Osteoblast (primary cell): Measurements from ENCODE around the gene MISP3. TPM values are rescaled to one million over a fixed set of nuclear protein-coding genes. Genes with fewer than 3 reads are reported as not detected.
"Not testable (repeated sequence)": the region's sequence is repeated elsewhere in the genome, so short reads cannot be mapped to it uniquely, and the experiment has no call there.

Experiments
- DNase-seq: peaks from one replicate; pipeline ENCODE4 v3.0.0; 2011; ENCODE audit warnings: low spot score, mixed read lengths; ENCODE audit not compliant: insufficient read length; ENCODE audit errors: missing footprints
- H2AFZ ChIP-seq: 2 replicates; pipeline ENCODE4 v1.6.0; 2011; ENCODE audit warnings: mild to moderate bottlenecking, low read length
- H3K27ac ChIP-seq: 2 replicates; pipeline ENCODE4 v1.5.1; 2011; ENCODE audit warnings: mild to moderate bottlenecking, low read depth, low read length, moderate library complexity
- H3K27me3 ChIP-seq: 2 replicates; pipeline ENCODE4 v1.6.0; 2012; ENCODE audit warnings: mild to moderate bottlenecking, control low read depth, inconsistent platforms, low read length, moderate library complexity; ENCODE audit not compliant: insufficient read depth
- H3K36me3 ChIP-seq: 2 replicates; pipeline ENCODE4 v1.5.1; 2011; ENCODE audit warnings: mild to moderate bottlenecking, low read length, control low read depth, moderate library complexity; ENCODE audit not compliant: insufficient read depth
- H3K4me1 ChIP-seq: 2 replicates; pipeline ENCODE4 v1.5.1; 2011; ENCODE audit warnings: mild to moderate bottlenecking, low read length, control low read depth, moderate library complexity; ENCODE audit not compliant: insufficient read depth
- H3K4me2 ChIP-seq: 2 replicates; pipeline ENCODE4 v1.6.0; 2011; ENCODE audit warnings: mild to moderate bottlenecking, low read length; ENCODE audit not compliant: insufficient read depth
- H3K4me3 ChIP-seq: fragments of 200-600 bp; sonication (generic); 3 replicates; pipeline ENCODE4 v1.5.1; 2012; ENCODE audit warnings: mild to moderate bottlenecking, low read length, inconsistent platforms; ENCODE audit not compliant: insufficient read depth
- H3K79me2 ChIP-seq: 2 replicates; pipeline ENCODE4 v1.6.0; 2012; ENCODE audit warnings: mild to moderate bottlenecking, low read length, control low read depth, inconsistent platforms; ENCODE audit not compliant: insufficient read depth
- H3K9me3 ChIP-seq: 2 replicates; pipeline ENCODE4 v1.5.1; 2011; ENCODE audit warnings: low read depth, low read length, control low read depth
- H4K20me1 ChIP-seq: 2 replicates; pipeline ENCODE4 v1.6.0; 2012; ENCODE audit warnings: mild to moderate bottlenecking, low read length, control low read depth; ENCODE audit not compliant: insufficient read depth
- CTCF ChIP-seq: IDR thresholded peaks from 2 replicates; pipeline ENCODE4 v1.5.1; 2011; ENCODE audit warnings: mild to moderate bottlenecking, low read depth, low read length, moderate library complexity; ENCODE audit errors: extremely low read depth
- total RNA-seq: library from RNA; depleted of rRNA; stranded (reverse); fragments of >200 nt; gene quantifications from 2 replicates; pipeline ENCODE4 v1.2.3, GENCODE V29; 2012

The MISP3 gene
- total RNA-seq, 1 donor: 1.1 TPM

GRCh38 chr19:14028901-14029300 is 43.7 kb upstream of the MISP3 start:
- peaks cover 17% of the 10 kb centered on the region for H3K27me3 ChIP-seq
- H3K27ac ChIP-seq: no peak overlapping the region
- TF ChIP-seq CTCF: no peak
- H3K4me1 ChIP-seq: peaks cover 4% of the 10 kb centered on the region
- no peaks in the 10 kb centered on the region for H3K9me3 ChIP-seq
- H3K4me2 ChIP-seq: no peak overlapping the region
- no peaks in the 10 kb centered on the region for H4K20me1 ChIP-seq
- no peak for DNase-seq
- H2AFZ ChIP-seq: no peak overlapping the region
- H3K4me3 ChIP-seq: no peak overlapping the region
- no peaks in the 10 kb centered on the region for H3K79me2 ChIP-seq
- no peaks in the 10 kb centered on the region for H3K36me3 ChIP-seq

GRCh38 chr19:14030997-14031718 is 41.4 kb upstream of the MISP3 start:
- Histone ChIP-seq H3K4me2 (peak overlapping the region; percentile 82), H3K9me3 (no peaks in the 10 kb centered on the region), H2AFZ (no peak overlapping the region), H3K4me3 (peak overlapping the region; percentile 73), H3K4me1 (peaks cover 4% of the 10 kb centered on the region), H3K79me2 (no peaks in the 10 kb centered on the region), H3K27ac (no peak overlapping the region), H3K27me3 (peaks cover 17% of the 10 kb centered on the region), H3K36me3 (no peaks in the 10 kb centered on the region), H4K20me1 (no peaks in the 10 kb centered on the region)
- DNase-seq: no peak
- TF ChIP-seq CTCF: no peak

GRCh38 chr19:14031719-14032480 is 40.7 kb upstream of the MISP3 start, which contains the start of gene IL27RA:
TSS of gene IL27RA (plus strand) at chr19:14031762. CDS start at chr19:14031873, 111 bp downstream.
- H3K36me3 ChIP-seq: no peaks in the 10 kb centered on the region
- H3K4me3 ChIP-seq: peak within 1 kb of the TSS; percentile 73
- H3K27ac ChIP-seq: no peak within 1 kb of the TSS
- no peaks in the 10 kb centered on the region for H4K20me1 ChIP-seq
- H3K4me1 ChIP-seq: peaks cover 4% of the 10 kb centered on the region
- H2AFZ ChIP-seq: peak within 1 kb of the TSS; percentile 85
- peak within 1 kb of the TSS; percentile 82 for H3K4me2 ChIP-seq
- no peaks in the 10 kb centered on the region for H3K79me2 ChIP-seq
- H3K9me3 ChIP-seq: no peaks in the 10 kb centered on the region
- H3K27me3 ChIP-seq: peaks cover 17% of the 10 kb centered on the region
- peak; percentile 94 for DNase-seq
- peak; percentile 47 for TF ChIP-seq CTCF

- Histone ChIP-seq H3K9me3 (no peaks in the 10 kb centered on the region), H3K4me1 (peaks cover 4% of the 10 kb centered on the region), H3K79me2 (no peaks in the 10 kb centered on the region), H3K27ac (no peak overlapping the region), H2AFZ (no peak overlapping the region), H3K4me2 (no peak overlapping the region), H4K20me1 (no peaks in the 10 kb centered on the region), H3K36me3 (no peaks in the 10 kb centered on the region), H3K27me3 (peaks cover 6% of the 10 kb centered on the region), H3K4me3 (no peak overlapping the region)
- no peak for TF ChIP-seq CTCF
- DNase-seq: no peak
Measured at GRCh38 chr19:14033946-14034345, 38.6 kb upstream of the MISP3 start.

- H3K27me3 ChIP-seq, H3K9me3 ChIP-seq, H3K4me2 ChIP-seq, H2AFZ ChIP-seq, H3K4me3 ChIP-seq, H3K27ac ChIP-seq, H4K20me1 ChIP-seq, H3K79me2 ChIP-seq, H3K4me1 ChIP-seq, H3K36me3 ChIP-seq, DNase-seq: not testable (repeated sequence)
Measured at GRCh38 chr19:14035159-14035558, 37.4 kb upstream of the MISP3 start.
